Measurements from ENCODE around the gene GMPR. TPM values are rescaled to one million over a fixed set of nuclear protein-coding genes. Genes with fewer than 3 reads are reported as not detected.

The GMPR gene
- total and polyA plus RNA-seq, 2 donors (not counting 3 experiments of a cell fraction or from before 2014, with no cell fraction given) = 36.3 to 64.0 TPM

DNA sequence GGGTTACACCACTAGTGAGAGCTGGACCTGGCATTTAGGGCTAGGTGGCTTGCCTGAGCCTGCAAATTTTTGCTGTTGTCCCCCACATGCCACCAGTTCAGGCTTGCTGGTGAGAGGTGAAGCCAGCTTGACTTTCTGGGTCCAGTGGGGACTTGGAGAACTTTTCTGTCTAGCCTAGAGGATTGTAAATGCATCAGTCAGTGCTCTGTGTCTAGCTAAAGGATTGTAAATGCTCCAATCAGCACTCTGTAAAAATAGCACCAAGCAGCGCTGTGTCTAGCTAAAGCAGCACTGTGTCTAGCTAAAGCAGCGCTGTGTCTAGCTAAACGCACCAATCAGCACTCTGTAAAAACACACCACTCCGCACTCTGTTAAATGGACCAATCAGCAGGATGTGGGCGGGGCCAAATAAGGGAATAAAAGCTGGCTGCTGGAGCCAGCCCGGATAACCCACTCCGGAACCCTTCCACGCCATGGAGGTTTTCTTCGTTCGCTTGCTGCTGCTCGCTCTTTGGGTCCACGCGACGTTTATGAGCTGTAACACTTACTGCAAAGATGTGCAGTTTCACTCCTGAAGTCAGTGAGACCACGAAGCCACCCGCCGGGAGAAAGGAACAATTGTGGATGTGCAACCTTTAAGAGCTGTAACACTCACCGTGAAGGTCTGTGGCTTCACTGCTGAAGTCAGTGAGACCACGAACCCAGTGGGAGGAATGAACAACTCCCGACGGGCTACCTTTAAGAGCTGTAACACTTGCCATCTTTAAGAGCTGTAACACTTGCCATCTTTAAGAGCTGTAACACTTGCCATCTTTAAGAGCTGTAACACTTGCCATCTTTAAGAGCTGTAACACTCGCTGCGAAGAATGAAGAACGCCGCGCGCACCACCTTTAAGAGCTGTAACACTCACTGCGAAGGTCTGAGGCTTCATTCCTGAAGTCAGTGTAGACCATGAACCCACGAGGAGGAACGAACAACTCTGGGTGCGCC, 27.3 kb downstream of the GMPR start:
- POLR2A ChIA-PET = no interaction called here
- H3K9ac ChIP-seq (replicated peaks; ENCODE audit: extremely low read depth, insufficient read depth, low read length) = no peak overlapping the region
- intact Hi-C loops (cut with micrococcal nuclease) = no loop called here
- TF ChIP-seq GATA2 (IDR thresholded peaks at IDR 0.05; ENCODE audit: insufficient read depth, insufficient read length, low read depth, low read length) (no peak), MAX (IDR thresholded peaks at IDR 0.05; ENCODE audit: insufficient read depth, insufficient read length) (no peak), POLR2AphosphoS5 (IDR thresholded peaks at IDR 0.05; ENCODE audit: insufficient read depth, low read depth, low read length) (no peak), MYC (IDR thresholded peaks at IDR 0.05; ENCODE audit: low read depth, low read length) (no peak), POLR2A (IDR thresholded peaks at IDR 0.05; ENCODE audit: low read depth, low read length) (no peak), CTCF (IDR thresholded peaks at IDR 0.05; ENCODE audit: extremely low read depth in 1 of 2, insufficient read depth in 1 of 2, low read depth in 1 of 2, low read length in 2 of 2) (no peak), FOS (IDR thresholded peaks at IDR 0.05; ENCODE audit: borderline replicate concordance, insufficient read depth, low read length) (no peak), EZH2 (IDR thresholded peaks at IDR 0.05; ENCODE audit: borderline replicate concordance, low read depth, low read length, severe bottlenecking) (no peak), JUN (IDR thresholded peaks at IDR 0.05; ENCODE audit: borderline replicate concordance, insufficient read depth, insufficient read length, low read depth) (no peak)
- DNase-seq (ENCODE audit: low read depth, low spot score) = no peak
- H3K4me3 ChIP-seq (replicated peaks in 1 of 3; ENCODE audit: insufficient read depth in 1 of 3, low read depth in 1 of 3, low read length in 3 of 3) = no peak overlapping the region
- H3K9me1 ChIP-seq (replicated peaks; ENCODE audit: control insufficient read depth, extremely low read depth, insufficient read depth, low read length) = no peaks in the 10 kb centered on the region
- H4K20me1 ChIP-seq (replicated peaks; ENCODE audit: control insufficient read depth, extremely low read depth, insufficient read depth, low read length) = no peaks in the 10 kb centered on the region
- no peak overlapping the region for H2AFZ ChIP-seq (ENCODE audit: low read depth, low read length)
- H3K27ac ChIP-seq (ENCODE audit: insufficient read depth, low read depth, low read length) = no peak overlapping the region
- no peak overlapping the region for H3K4me2 ChIP-seq (ENCODE audit: insufficient read depth, low read length)
- no peaks in the 10 kb centered on the region for H3K4me1 ChIP-seq (ENCODE audit: control insufficient read depth, extremely low read depth, insufficient read depth, low read length)
- peak; percentile 18 for FAIRE-seq
- no peaks in the 10 kb centered on the region for H3K27me3 ChIP-seq (ENCODE audit: control insufficient read depth in 2 of 2, insufficient read depth in 2 of 2, low read length in 2 of 2)
- CTCF ChIA-PET = interaction anchor here (0.6 to 1.7 kb wide), 7 partner anchors 11 to 82 kb away, joined by 3 to 8 read pairs (median 4); no protein-coding TSS in a partner anchor
- no peaks in the 10 kb centered on the region for H3K9me3 ChIP-seq (replicated peaks; ENCODE audit: control insufficient read depth, insufficient read depth, low read length)
- no TSS peak for BruUV-seq (replicated peaks)
- dilution Hi-C loops (cut with MboI; ENCODE audit: extremely low pct_ligation_motif_present, low sequenced_read_pairs) = no loop called here
- H3K79me2 ChIP-seq (ENCODE audit: control insufficient read depth, insufficient read depth, low read length) = no peaks in the 10 kb centered on the region
- no peaks in the 10 kb centered on the region for H3K36me3 ChIP-seq (ENCODE audit: control insufficient read depth in 2 of 2, extremely low read depth in 1 of 2, insufficient read depth in 2 of 2, low read length in 2 of 2)

Data from endothelial cell of umbilical vein (primary cell).